ENCODE data around the gene SMTN. TPM values are rescaled to one million over a fixed set of nuclear protein-coding genes. Genes with fewer than 3 reads are reported as not detected.

Gene SMTN
- total RNA-seq, 1 donor from 2014 or later = 736 TPM

DNA sequence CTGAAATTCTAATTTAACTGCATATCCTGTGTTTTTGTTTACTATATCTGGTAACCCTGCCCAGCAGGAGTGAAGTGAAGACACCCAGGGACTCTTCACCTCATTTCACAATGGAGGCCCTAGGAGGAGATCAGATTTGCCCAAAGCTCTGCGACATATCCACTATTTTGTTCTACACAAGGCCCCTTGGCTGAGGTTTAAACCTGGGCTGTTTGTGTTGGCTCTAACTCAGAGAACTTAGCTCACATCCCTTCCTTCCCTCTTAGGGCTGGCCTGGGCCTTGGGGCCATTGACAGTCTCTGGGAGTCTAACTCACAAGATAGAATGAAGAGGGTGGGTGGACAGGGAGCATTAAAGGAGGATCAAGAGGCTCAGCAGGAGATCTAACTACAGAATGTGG lies 67.4 kb downstream of the SMTN start:
- peaks cover 3% of the 10 kb centered on the region for H3K36me3 Mint-ChIP-seq (ENCODE audit: low read depth, unreplicated experiment)
- DNase-seq (ENCODE audit: low spot score) = no peak
- H3K27ac Mint-ChIP-seq (ENCODE audit: unreplicated experiment) = no peak overlapping the region
- peaks cover 12% of the 10 kb centered on the region for H3K4me1 Mint-ChIP-seq (ENCODE audit: unreplicated experiment)
- H3K9me3 Mint-ChIP-seq (ENCODE audit: unreplicated experiment) = no peaks in the 10 kb centered on the region
- TF ChIP-seq, protein P1, sequence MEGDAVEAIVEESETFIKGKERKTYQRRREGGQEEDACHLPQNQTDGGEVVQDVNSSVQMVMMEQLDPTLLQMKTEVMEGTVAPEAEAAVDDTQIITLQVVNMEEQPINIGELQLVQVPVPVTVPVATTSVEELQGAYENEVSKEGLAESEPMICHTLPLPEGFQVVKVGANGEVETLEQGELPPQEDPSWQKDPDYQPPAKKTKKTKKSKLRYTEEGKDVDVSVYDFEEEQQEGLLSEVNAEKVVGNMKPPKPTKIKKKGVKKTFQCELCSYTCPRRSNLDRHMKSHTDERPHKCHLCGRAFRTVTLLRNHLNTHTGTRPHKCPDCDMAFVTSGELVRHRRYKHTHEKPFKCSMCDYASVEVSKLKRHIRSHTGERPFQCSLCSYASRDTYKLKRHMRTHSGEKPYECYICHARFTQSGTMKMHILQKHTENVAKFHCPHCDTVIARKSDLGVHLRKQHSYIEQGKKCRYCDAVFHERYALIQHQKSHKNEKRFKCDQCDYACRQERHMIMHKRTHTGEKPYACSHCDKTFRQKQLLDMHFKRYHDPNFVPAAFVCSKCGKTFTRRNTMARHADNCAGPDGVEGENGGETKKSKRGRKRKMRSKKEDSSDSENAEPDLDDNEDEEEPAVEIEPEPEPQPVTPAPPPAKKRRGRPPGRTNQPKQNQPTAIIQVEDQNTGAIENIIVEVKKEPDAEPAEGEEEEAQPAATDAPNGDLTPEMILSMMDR (IDR thresholded peaks at IDR 0.05; ENCODE audit: unreplicated experiment) = no peak
- H3K4me3 Mint-ChIP-seq (ENCODE audit: unreplicated experiment) = no peak overlapping the region
- H3K27me3 Mint-ChIP-seq (ENCODE audit: unreplicated experiment) = peaks cover 2% of the 10 kb centered on the region

DNA sequence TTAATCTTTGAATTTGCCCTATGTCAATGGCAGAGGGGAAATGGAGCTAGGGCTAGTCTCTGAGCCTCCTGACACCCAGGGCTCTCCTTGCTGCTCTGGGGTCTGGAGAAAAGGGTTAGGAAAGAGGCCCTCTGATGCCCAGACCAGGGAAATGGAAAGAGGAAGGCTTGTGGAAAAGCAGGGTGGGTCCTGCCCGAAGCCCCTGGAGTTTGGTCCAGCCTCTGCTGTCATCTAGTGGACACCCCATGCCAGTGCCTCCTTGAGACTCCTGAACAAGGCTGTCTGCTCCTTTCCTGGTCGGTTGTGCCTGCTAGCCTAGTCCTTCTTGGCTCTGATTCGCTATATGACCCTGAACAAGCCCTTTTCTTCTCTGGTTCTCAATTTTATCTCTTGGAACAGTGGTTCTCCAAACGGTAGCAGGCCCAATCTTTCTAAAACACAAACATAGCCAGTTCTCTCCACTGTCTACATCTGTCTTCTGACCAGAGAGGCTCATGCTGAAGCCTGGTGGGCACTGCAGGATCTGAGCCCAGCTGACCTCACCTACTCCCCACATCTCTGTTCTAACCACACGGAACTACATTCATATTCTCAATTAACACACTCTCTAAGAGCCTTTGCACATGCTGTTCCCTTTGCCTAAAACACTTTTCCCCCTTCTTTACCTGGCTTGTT lies 68.0 kb downstream of the SMTN start:
- peaks cover 3% of the 10 kb centered on the region for H3K36me3 Mint-ChIP-seq (ENCODE audit: low read depth, unreplicated experiment)
- TF ChIP-seq, protein P1 (IDR thresholded peaks at IDR 0.05; ENCODE audit: unreplicated experiment) = peak; percentile 60
- H3K27ac Mint-ChIP-seq (ENCODE audit: unreplicated experiment) = no peak overlapping the region
- H3K9me3 Mint-ChIP-seq (ENCODE audit: unreplicated experiment) = no peaks in the 10 kb centered on the region
- H3K4me1 Mint-ChIP-seq (ENCODE audit: unreplicated experiment) = peaks cover 12% of the 10 kb centered on the region
- no peak overlapping the region for H3K4me3 Mint-ChIP-seq (ENCODE audit: unreplicated experiment)
- H3K27me3 Mint-ChIP-seq (ENCODE audit: unreplicated experiment) = peaks cover 4% of the 10 kb centered on the region
- DNase-seq (ENCODE audit: low spot score) = peak; percentile 81

DNA sequence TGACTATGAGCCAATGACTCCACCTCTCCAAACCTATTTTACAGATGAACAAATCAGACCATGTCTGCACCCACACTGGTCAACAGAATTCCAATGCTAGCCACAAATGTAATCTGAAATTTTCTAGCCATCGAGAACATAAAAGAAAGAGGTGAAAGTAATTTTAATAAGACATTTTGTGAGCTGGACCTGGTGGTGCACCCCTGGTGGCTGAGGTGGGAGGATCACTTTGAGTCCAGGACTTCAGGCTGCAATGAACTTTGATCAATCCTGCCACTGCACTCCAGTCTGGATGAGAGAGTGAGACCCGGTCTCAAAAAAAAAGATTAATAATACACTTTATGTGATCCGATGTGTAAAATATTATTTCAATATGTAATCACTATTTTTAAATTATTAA lies 69.5 kb downstream of the SMTN start:
- Mint-ChIP-seq H3K4me1 (ENCODE audit: unreplicated experiment) (peaks cover 12% of the 10 kb centered on the region), H3K27me3 (ENCODE audit: unreplicated experiment) (peaks cover 6% of the 10 kb centered on the region), H3K36me3 (ENCODE audit: low read depth, unreplicated experiment) (peaks cover 6% of the 10 kb centered on the region), H3K27ac (ENCODE audit: unreplicated experiment) (no peak overlapping the region), H3K4me3 (ENCODE audit: unreplicated experiment) (no peak overlapping the region), H3K9me3 (ENCODE audit: unreplicated experiment) (no peaks in the 10 kb centered on the region)
- no peak for DNase-seq (ENCODE audit: low spot score)
- TF ChIP-seq, protein P1 (IDR thresholded peaks at IDR 0.05; ENCODE audit: unreplicated experiment) = peak; percentile 53

DNA sequence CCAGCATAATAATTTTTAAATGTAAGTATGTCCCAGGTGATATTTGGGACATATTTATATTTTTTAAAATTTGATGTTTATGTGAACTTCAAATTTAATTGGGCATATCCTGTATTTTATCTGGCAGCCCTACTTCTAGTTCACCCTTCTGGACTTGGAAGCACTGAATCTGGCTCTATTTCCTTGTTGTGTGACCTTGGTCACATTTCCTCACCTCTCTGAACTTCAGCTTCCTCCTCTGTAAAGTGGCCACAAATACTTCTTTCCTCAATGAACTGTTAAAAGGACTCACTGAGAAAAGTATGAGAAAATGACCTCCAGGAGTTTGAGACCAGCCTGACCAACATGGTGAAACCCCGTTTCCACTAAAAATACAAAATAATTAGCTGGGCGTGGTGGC lies 70.8 kb downstream of the SMTN start:
- no peak overlapping the region for H3K27ac Mint-ChIP-seq (ENCODE audit: unreplicated experiment)
- H3K27me3 Mint-ChIP-seq (ENCODE audit: unreplicated experiment) = peaks cover 7% of the 10 kb centered on the region
- H3K4me1 Mint-ChIP-seq (ENCODE audit: unreplicated experiment) = peaks cover 12% of the 10 kb centered on the region
- H3K9me3 Mint-ChIP-seq (ENCODE audit: unreplicated experiment) = no peaks in the 10 kb centered on the region
- H3K4me3 Mint-ChIP-seq (ENCODE audit: unreplicated experiment) = no peak overlapping the region
- peaks cover 7% of the 10 kb centered on the region for H3K36me3 Mint-ChIP-seq (ENCODE audit: low read depth, unreplicated experiment)
- TF ChIP-seq, protein P1 (IDR thresholded peaks at IDR 0.05; ENCODE audit: unreplicated experiment) = no peak
- DNase-seq (ENCODE audit: low spot score) = no peak

DNA sequence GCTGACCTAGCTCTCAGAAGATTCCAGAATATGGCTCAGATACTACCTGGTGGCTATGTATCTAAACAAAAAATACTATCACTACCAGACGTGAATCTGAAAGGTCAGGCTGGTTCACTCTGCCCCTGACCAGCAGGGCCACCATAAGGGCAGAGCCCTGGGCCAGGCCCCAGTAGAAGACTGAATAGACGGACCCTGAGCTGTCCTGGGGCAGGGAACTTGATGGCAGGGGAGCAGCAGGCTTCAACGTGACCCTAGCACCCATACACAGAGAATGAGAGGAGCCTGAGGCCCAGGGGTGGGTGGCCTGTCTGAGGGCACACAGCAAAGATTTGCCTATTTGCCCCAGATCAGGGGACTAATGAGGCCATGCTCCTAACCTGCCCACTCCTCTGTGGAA lies 72.2 kb downstream of the SMTN start:
- Mint-ChIP-seq H3K4me3 (ENCODE audit: unreplicated experiment) (no peak overlapping the region), H3K27me3 (ENCODE audit: unreplicated experiment) (peaks cover 7% of the 10 kb centered on the region), H3K4me1 (ENCODE audit: unreplicated experiment) (peaks cover 12% of the 10 kb centered on the region), H3K36me3 (ENCODE audit: low read depth, unreplicated experiment) (peaks cover 4% of the 10 kb centered on the region), H3K9me3 (ENCODE audit: unreplicated experiment) (no peaks in the 10 kb centered on the region), H3K27ac (ENCODE audit: unreplicated experiment) (no peak overlapping the region)
- TF ChIP-seq, protein P1 (IDR thresholded peaks at IDR 0.05; ENCODE audit: unreplicated experiment) = no peak
- DNase-seq (ENCODE audit: low spot score) = no peak
